ENCODE data around the gene AATK. TPM values are rescaled to one million over a fixed set of nuclear protein-coding genes. Genes with fewer than 3 reads are reported as not detected.
A peak's percentile ranks its signal among the peaks of the same experiment; 100 is the strongest.

AATK gene
- total and polyA plus RNA-seq, 2 of the 4 experiments (the other 2 are of a cell fraction), result under 0.01 to 0.21 TPM

DNA sequence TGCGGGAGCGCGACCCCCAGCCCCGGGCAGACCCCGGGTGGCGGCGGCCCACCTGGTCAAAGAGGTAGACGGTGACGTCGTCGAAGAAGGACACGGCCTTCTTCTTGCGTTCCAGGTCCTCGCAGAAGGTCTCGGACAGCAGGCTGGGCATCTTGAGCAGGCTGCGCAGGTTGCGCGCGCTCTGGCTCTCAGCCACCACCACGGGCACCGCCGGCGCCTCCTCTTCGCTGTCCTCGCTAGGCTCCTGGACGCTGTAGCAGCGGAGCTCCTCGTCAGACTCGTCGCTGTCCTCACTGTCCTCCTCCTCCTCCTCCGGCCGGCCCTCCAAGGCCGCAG lies 45.9 kb downstream of the AATK start:
- no peak overlapping the region for H3K18ac ChIP-seq (ENCODE audit: low read depth, low read length)
- dilution Hi-C loops (cut with HindIII; ENCODE audit: low sequenced_read_pairs, unreplicated experiment), result no loop called here
- no peak overlapping the region for H3K56ac ChIP-seq (ENCODE audit: extremely low read depth, insufficient read depth, low read length)
- POLR2A ChIA-PET (ENCODE audit: unreplicated experiment), result no interaction called here
- no peak overlapping the region for H4K91ac ChIP-seq (ENCODE audit: insufficient read depth, low read depth, low read length)
- H4K8ac ChIP-seq (ENCODE audit: low read depth in 2 of 2, low read length in 2 of 2), result no peak overlapping the region
- in situ Hi-C loops (cut with MboI; ENCODE audit: low sequenced_read_pairs), result no loop called here
- H3K9me3 ChIP-seq (ENCODE audit: control insufficient read depth, insufficient read depth, low read length), result no peaks in the 10 kb centered on the region
- H2BK15ac ChIP-seq (ENCODE audit: low read depth, low read length), result no peak overlapping the region
- H3K4me1 ChIP-seq (ENCODE audit: control insufficient read depth, insufficient read depth, low read length), result peaks cover 3% of the 10 kb centered on the region
- no peak overlapping the region for H3K4me2 ChIP-seq (ENCODE audit: low read depth, low read length)
- H3K27me3 ChIP-seq (ENCODE audit: control insufficient read depth, insufficient read depth, low read length), result peaks cover 30% of the 10 kb centered on the region
- peak overlapping the region; percentile 68 for H2AFZ ChIP-seq (replicated peaks; ENCODE audit: low read length, poor library complexity)
- H3K79me1 ChIP-seq (ENCODE audit: low read depth in 1 of 2, low read length in 2 of 2), result no peaks in the 10 kb centered on the region
- no peak overlapping the region for H2AK9ac ChIP-seq (replicated peaks; ENCODE audit: low read depth, low read length, poor library complexity)
- CTCF ChIA-PET, result no interaction called here
- no peak for DNase-seq
- no peak overlapping the region for H3K4me3 ChIP-seq (ENCODE audit: insufficient read depth, low read depth, low read length)
- H3K4ac ChIP-seq (ENCODE audit: low read depth, low read length), result no peak overlapping the region
- no peak overlapping the region for H2BK5ac ChIP-seq (ENCODE audit: low read depth, low read length, poor library complexity, severe bottlenecking)
- H3K27ac ChIP-seq (ENCODE audit: insufficient read depth, low read length), result no peak overlapping the region
- TF ChIP-seq NFE2L2 (IDR thresholded peaks at IDR 0.05; ENCODE audit: low read depth, low read length) (no peak), SMC3 (IDR thresholded peaks at IDR 0.05; ENCODE audit: low read depth, low read length) (no peak), BHLHE40 (IDR thresholded peaks at IDR 0.05; ENCODE audit: low read depth, low read length) (no peak), MXI1 (IDR thresholded peaks at IDR 0.05; ENCODE audit: borderline replicate concordance, low read depth, low read length) (no peak), RCOR1 (IDR thresholded peaks at IDR 0.05; ENCODE audit: insufficient replicate concordance, low read length) (no peak), RFX5 (IDR thresholded peaks at IDR 0.05; ENCODE audit: low read depth, low read length) (no peak), CEBPB (IDR thresholded peaks at IDR 0.05; ENCODE audit: low read depth, low read length) (no peak)
- TF ChIP-seq, protein P1, sequence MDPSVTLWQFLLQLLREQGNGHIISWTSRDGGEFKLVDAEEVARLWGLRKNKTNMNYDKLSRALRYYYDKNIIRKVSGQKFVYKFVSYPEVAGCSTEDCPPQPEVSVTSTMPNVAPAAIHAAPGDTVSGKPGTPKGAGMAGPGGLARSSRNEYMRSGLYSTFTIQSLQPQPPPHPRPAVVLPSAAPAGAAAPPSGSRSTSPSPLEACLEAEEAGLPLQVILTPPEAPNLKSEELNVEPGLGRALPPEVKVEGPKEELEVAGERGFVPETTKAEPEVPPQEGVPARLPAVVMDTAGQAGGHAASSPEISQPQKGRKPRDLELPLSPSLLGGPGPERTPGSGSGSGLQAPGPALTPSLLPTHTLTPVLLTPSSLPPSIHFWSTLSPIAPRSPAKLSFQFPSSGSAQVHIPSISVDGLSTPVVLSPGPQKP (IDR thresholded peaks at IDR 0.05; ENCODE audit: borderline replicate concordance, low read depth, low read length), result no peak
- TF ChIP-seq, protein P2, sequence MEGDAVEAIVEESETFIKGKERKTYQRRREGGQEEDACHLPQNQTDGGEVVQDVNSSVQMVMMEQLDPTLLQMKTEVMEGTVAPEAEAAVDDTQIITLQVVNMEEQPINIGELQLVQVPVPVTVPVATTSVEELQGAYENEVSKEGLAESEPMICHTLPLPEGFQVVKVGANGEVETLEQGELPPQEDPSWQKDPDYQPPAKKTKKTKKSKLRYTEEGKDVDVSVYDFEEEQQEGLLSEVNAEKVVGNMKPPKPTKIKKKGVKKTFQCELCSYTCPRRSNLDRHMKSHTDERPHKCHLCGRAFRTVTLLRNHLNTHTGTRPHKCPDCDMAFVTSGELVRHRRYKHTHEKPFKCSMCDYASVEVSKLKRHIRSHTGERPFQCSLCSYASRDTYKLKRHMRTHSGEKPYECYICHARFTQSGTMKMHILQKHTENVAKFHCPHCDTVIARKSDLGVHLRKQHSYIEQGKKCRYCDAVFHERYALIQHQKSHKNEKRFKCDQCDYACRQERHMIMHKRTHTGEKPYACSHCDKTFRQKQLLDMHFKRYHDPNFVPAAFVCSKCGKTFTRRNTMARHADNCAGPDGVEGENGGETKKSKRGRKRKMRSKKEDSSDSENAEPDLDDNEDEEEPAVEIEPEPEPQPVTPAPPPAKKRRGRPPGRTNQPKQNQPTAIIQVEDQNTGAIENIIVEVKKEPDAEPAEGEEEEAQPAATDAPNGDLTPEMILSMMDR (conservative IDR thresholded peaks at IDR 0.05; ENCODE audit: low read depth, low read length), result no peak
- H3K9ac ChIP-seq (ENCODE audit: low read depth, low read length), result no peak overlapping the region
- H4K5ac ChIP-seq (ENCODE audit: low read depth, low read length), result no peak overlapping the region
- BruUV-seq (replicated peaks), result no TSS peak
- H3K23ac ChIP-seq (ENCODE audit: low read depth, low read length), result no peak overlapping the region
- H3K14ac ChIP-seq (replicated peaks; ENCODE audit: low read depth, low read length), result no peak overlapping the region
- H3K36me3 ChIP-seq (ENCODE audit: control insufficient read depth, insufficient read depth, low read length), result no peaks in the 10 kb centered on the region
- intact Hi-C loops (cut with micrococcal nuclease), result no loop called here
- no peak overlapping the region for H2BK120ac ChIP-seq (ENCODE audit: low read depth, low read length)
- H2BK20ac ChIP-seq (ENCODE audit: low read depth, low read length), result no peak overlapping the region
- ATAC-seq (ENCODE audit: low read depth), result no peak
- no peak overlapping the region for H2AK5ac ChIP-seq (ENCODE audit: low read depth, low read length)
- H3K9me1 ChIP-seq (ENCODE audit: insufficient read depth, low read length), result no peaks in the 10 kb centered on the region
- whole genome bisulfite sequencing, 2 experiments (ENCODE audit: extremely low coverage in 2 of 2, insufficient read length in 1 of 2), result 83% methylated on average over 21 of the region's 33 CpGs; no CpG with 5 or more reads in 1 of the 2 experiments
- H4K20me1 ChIP-seq (ENCODE audit: insufficient read depth, low read length), result no peaks in the 10 kb centered on the region

Data from IMR-90 (cell line).